K562 (cell line): Measurements from ENCODE around the gene RUNDC3A. TPM values are rescaled to one million over a fixed set of nuclear protein-coding genes. Genes with fewer than 3 reads are reported as not detected.
"Not testable (repeated sequence)": the region's sequence is repeated elsewhere in the genome, so short reads cannot be mapped to it uniquely, and the experiment has no call there.

Experiments
- ATAC-seq: fragments of 200-7000 bp; cut with Tn5 transposase; 3 replicates; pipeline ENCODE4 v1.9.1; 2020; ENCODE audit warnings: moderate library complexity
- BruUV-seq: library from RNA; stranded (reverse); fragments of 400-500 nt; replicated peaks from 2 replicates; lab custom pipeline; 2021; lab: Mats Ljungman, UMichigan
- CTCF ChIA-PET: fragments of 300-600 bp; formaldehyde crosslinking; extraction: SDS; loops from one replicate; lab custom pipeline; 2021; ENCODE audit warnings: low intra/inter-chr PET ratio; lab: Yijun Ruan, JAX
- POLR2A ChIA-PET: fragments of 300-600, 350-650 bp; sonication (Branson Sonifier 250); formaldehyde crosslinking; extraction: SDS; loops from one replicate; lab custom pipeline; 2021; ENCODE audit warnings: antibody characterized with exemption, inconsistent platforms; lab: Yijun Ruan, JAX
- DNase-seq, 4 experiments: peaks; one replicate each; pipeline versions ENCODE4 v3.0.0 to v3.0.0-alpha.2; 2011 to 2018; ENCODE audit warnings: low spot score in 3 of 4, mixed read lengths in 3 of 4; ENCODE audit errors: extremely low read depth in 1 of 4
- FAIRE-seq: peaks from 2 replicates; lab custom pipeline; 2011; peaks lifted over from hg19 to GRCh38; lab: Jason Lieb, UNC
- H2AFZ ChIP-seq: 2 replicates; pipeline ENCODE4 v1.6.0; 2011; ENCODE audit warnings: low read depth, low read length, control low read depth, inconsistent platforms
- H3K27ac ChIP-seq: fragments of 200-600 bp; 3 replicates; pipeline ENCODE4 v1.8.0; 2011; ENCODE audit warnings: low read depth, mild to moderate bottlenecking, control low read depth, inconsistent platforms, low read length, moderate library complexity, mixed read lengths; ENCODE audit errors: extremely low read depth
- H3K27me3 ChIP-seq, 2 experiments: fragments of 300-600 bp in 1 of 2; 2 replicates in 1 of 2; 3 replicates in 1 of 2; pipeline versions ENCODE4 v1.6.0 to v1.8.0; 2011; ENCODE audit warnings: inconsistent platforms in 2 of 2, low read length in 2 of 2, mild to moderate bottlenecking in 1 of 2, mixed read lengths in 1 of 2, moderate library complexity in 1 of 2; ENCODE audit not compliant: control insufficient read depth in 2 of 2, insufficient read depth in 2 of 2
- H3K36me3 ChIP-seq: fragments of 300-600 bp; 3 replicates; pipeline ENCODE4 v1.8.0; 2011; ENCODE audit warnings: mild to moderate bottlenecking, low read length, inconsistent platforms; ENCODE audit not compliant: control insufficient read depth, insufficient read depth
- H3K4me1 ChIP-seq, 2 experiments: fragments of 200-600 bp in 1 of 2; replicated peaks in 1 of 2; 2 replicates in 1 of 2; 3 replicates in 1 of 2; pipeline versions ENCODE4 v1.5.1 to v1.8.0; 2011; ENCODE audit warnings: inconsistent platforms in 2 of 2, low read length in 2 of 2, mild to moderate bottlenecking in 1 of 2, mixed read lengths in 1 of 2, moderate library complexity in 1 of 2; ENCODE audit not compliant: control insufficient read depth in 2 of 2, insufficient read depth in 2 of 2
- H3K4me2 ChIP-seq: 2 replicates; pipeline ENCODE4 v1.6.1; 2011; ENCODE audit warnings: low read length, control low read depth, inconsistent platforms, mixed read lengths; ENCODE audit not compliant: insufficient read depth
- H3K4me3 ChIP-seq: fragments of 200-600 bp; sonication (generic), shearing (Covaris generic); 2 replicates; pipeline ENCODE4 v1.5.1; 2016; ENCODE audit warnings: control low read depth, inconsistent platforms
- H3K79me2 ChIP-seq: fragments of 200-600 bp; 3 replicates; pipeline ENCODE4 v1.8.0; 2011; ENCODE audit warnings: low read length, inconsistent platforms; ENCODE audit not compliant: control insufficient read depth, insufficient read depth
- H3K9ac ChIP-seq, 2 experiments: 2 replicates each; pipeline versions ENCODE4 v1.6.0 to v1.6.1; 2011; ENCODE audit warnings: low read depth in 2 of 2, low read length in 2 of 2, control low read depth in 1 of 2, inconsistent platforms in 1 of 2, mild to moderate bottlenecking in 1 of 2, mixed read lengths in 1 of 2; ENCODE audit not compliant: insufficient read depth in 1 of 2
- H3K9me1 ChIP-seq: one replicate; pipeline ENCODE4 v1.6.0; 2011; ENCODE audit warnings: inconsistent platforms, mild to moderate bottlenecking, low read length, moderate library complexity; ENCODE audit not compliant: control insufficient read depth, insufficient read depth
- H3K9me3 ChIP-seq: replicated peaks from 2 replicates; pipeline ENCODE4 v1.5.1; 2011; ENCODE audit warnings: low read depth, low read length, inconsistent platforms; ENCODE audit not compliant: control insufficient read depth, insufficient read depth
- H4K20me1 ChIP-seq: replicated peaks from 2 replicates; pipeline ENCODE4 v1.6.1; 2011; ENCODE audit warnings: low read length, inconsistent platforms, mixed read lengths; ENCODE audit not compliant: control insufficient read depth, insufficient read depth
- ESRRA ChIP-seq: fragments of 450-650 bp; IDR thresholded peaks from 2 replicates; pipeline ENCODE4 v1.6.1; 2014; ENCODE audit warnings: low read depth, mild to moderate bottlenecking, moderate library complexity, borderline replicate concordance
- ZNF655 ChIP-seq: fragments of 250-450 bp; sonication (Bioruptor Pico); IDR thresholded peaks from 2 replicates; pipeline ENCODE4 v1.5.0; 2021
- WGBS: fragments of 100-300 bp; shearing (Covaris generic); methylation state at CpG from one replicate; pipeline ENCODE4 v1.1.6; 2016; ENCODE audit warnings: low coverage, mixed read lengths; ENCODE audit not compliant: insufficient coverage; ENCODE audit errors: missing lambda C conversion rate; 5-methylcytosine and 5-hydroxymethylcytosine counted together
- in situ Hi-C: fragments of 300-500 bp; cut with MboI; formaldehyde crosslinking; loops from 4 replicates; pipeline ENCODE4 v1.15.0; 2018; ENCODE audit warnings: inconsistent platforms, mixed read lengths
- intact Hi-C: fragments of 100-400 bp; cut with micrococcal nuclease; formaldehyde crosslinking; loops from 2 replicates; pipeline ENCODE4 v1.14.2; 2022
- polyA plus RNA-seq, 8 experiments: library from polyadenylated mRNA; depleted of rRNA in 4 of 8; stranded (reverse) in 5 of 8; unstranded in 3 of 8; fragments of >200 nt; fragmentation: Nextera tagmentation in 2 of 8; fragmentation: Illumina TruSeq in 1 of 8; extraction: Ambion mirVana in 2 of 8; extraction: Trizol in 1 of 8; gene quantifications; 2 replicates each; pipeline versions ENCODE4 v1.2.1 to v1.2.3, GENCODE V29; 2011 to 2014; ENCODE audit warnings: inconsistent platforms in 1 of 8, missing spikeins in 1 of 8
- total RNA-seq, 7 experiments: library from RNA; depleted of rRNA in 6 of 7; stranded (reverse); fragments of >200 nt in 6 of 7; fragmentation: Illumina TruSeq in 2 of 7; extraction: Trizol in 2 of 7; gene quantifications; 2 replicates each; pipeline versions ENCODE4 v1.2.1 to v1.2.3, GENCODE V29; 2011 to 2021; ENCODE audit warnings: low replicate concordance in 1 of 7

Gene RUNDC3A
- total and polyA plus RNA-seq, 9 of the 15 experiments (the other 6 are each of a cell fraction or from before 2014, with no cell fraction given) = not detected

- H3K9ac ChIP-seq = no peak overlapping the region
- H3K9me1 ChIP-seq = no peaks in the 10 kb centered on the region
- intact Hi-C loops (no loop called here), in situ Hi-C loops (loop anchor here (5.0 to 25.0 kb wide), 2 partner anchors 116 to 391 kb away; partner anchors contain the start of gene PPY)
- 77% methylated on average over 7 of the region's 7 CpGs for whole genome bisulfite sequencing
- H4K20me1 ChIP-seq = no peaks in the 10 kb centered on the region
- H3K36me3 ChIP-seq = peaks cover 3% of the 10 kb centered on the region; the same call in 1 of the 3 replicates
- DNase-seq (no peak), ATAC-seq (no peak), FAIRE-seq (no peak)
- no peaks in the 10 kb centered on the region for H3K9me3 ChIP-seq
- CTCF ChIA-PET = interaction anchor here (3.6 kb wide), 1 partner anchor 116 kb away, joined by 16 read pairs; no protein-coding TSS in a partner anchor
- no peak overlapping the region for H3K4me2 ChIP-seq
- peak overlapping the region; percentile 46; the same call in 1 of the 2 replicates for H2AFZ ChIP-seq
- H3K27ac ChIP-seq = no peak overlapping the region
- H3K4me3 ChIP-seq = no peak overlapping the region
- POLR2A ChIA-PET = interaction anchor here (0.6 to 0.9 kb wide), 3 partner anchors 13 to 1461 kb away, joined by 3 read pairs; no protein-coding TSS in a partner anchor
- H3K4me1 ChIP-seq = peaks cover 11 to 52% of the 10 kb centered on the region in 2 experiments; a peak in 4 of 5 replicates
- no peaks in the 10 kb centered on the region for H3K27me3 ChIP-seq
- H3K79me2 ChIP-seq = peaks cover 25% of the 10 kb centered on the region
- TF ChIP-seq ESRRA (0 out of 2 replicates have a peak, but pooled peaks have one; percentile 24), ZNF655 (no peak)
- no TSS peak for BruUV-seq
These were observed 19.5 kb downstream of the RUNDC3A start for GRCh38 chr17:44327715-44328449.

- intact Hi-C loops, ATAC-seq, H3K79me2 ChIP-seq, H3K9me1 ChIP-seq, BruUV-seq, FAIRE-seq, H3K9ac ChIP-seq, H3K4me3 ChIP-seq, DNase-seq, H3K36me3 ChIP-seq, H2AFZ ChIP-seq, H3K4me2 ChIP-seq, CTCF ChIA-PET, H4K20me1 ChIP-seq, H3K9me3 ChIP-seq, H3K27me3 ChIP-seq, H3K27ac ChIP-seq: not testable (repeated sequence)
- H3K4me1 ChIP-seq = peaks cover 8 to 36% of the 10 kb centered on the region in 2 experiments; a peak in 4 of 5 replicates
- in situ Hi-C loops = loop anchor here (5.0 to 25.0 kb wide), 2 partner anchors 117 to 392 kb away; partner anchors contain the start of gene PPY
- WGBS = 82% methylated on average over 7 of the region's 7 CpGs
- POLR2A ChIA-PET = interaction anchor here (1.0 kb wide), 1 partner anchor 131 kb away, joined by 5 read pairs; no protein-coding TSS in a partner anchor
These were observed 21.1 kb downstream of the RUNDC3A start for GRCh38 chr17:44329516-44329915.
